Measurements from ENCODE around the gene RARRES1.

Gene RARRES1

GRCh38 chr3:158777161-158777873 lies 45.1 kb upstream of the RARRES1 start:
- Histone ChIP-seq H3K4me1 (ENCODE audit: control insufficient read depth in 1 of 2, insufficient read depth in 2 of 2, low read length in 2 of 2) (no peaks in the 10 kb centered on the region), H3K18ac (ENCODE audit: low read length) (no peak overlapping the region), H3K14ac (ENCODE audit: low read length) (no peak overlapping the region), H2BK120ac (ENCODE audit: insufficient read depth, low read length, poor library complexity) (no peak overlapping the region), H2BK12ac (ENCODE audit: low read length) (no peak overlapping the region), H3K4ac (ENCODE audit: low read depth, low read length) (no peak overlapping the region), H3K36me3 (ENCODE audit: control insufficient read depth in 1 of 2, insufficient read depth in 2 of 2, low read length in 2 of 2) (no peaks in the 10 kb centered on the region), H4K91ac (ENCODE audit: low read depth, low read length) (no peak overlapping the region), H3K9ac (ENCODE audit: low read length) (no peak overlapping the region), H3K27ac (ENCODE audit: low read depth, low read length) (no peak overlapping the region), H3K27me3 (ENCODE audit: insufficient read depth, low read length) (no peaks in the 10 kb centered on the region), H3K4me2 (ENCODE audit: low read length) (no peak overlapping the region), H3K23ac (ENCODE audit: low read length) (no peak overlapping the region), H4K8ac (ENCODE audit: low read depth, low read length) (no peak overlapping the region), H4K12ac (ENCODE audit: low read depth, low read length) (no peak overlapping the region), H3K9me3 (ENCODE audit: insufficient read depth, low read depth, low read length) (no peaks in the 10 kb centered on the region), H3K4me3 (ENCODE audit: low read depth, low read length) (no peak overlapping the region), H2BK5ac (ENCODE audit: low read depth, low read length, poor library complexity) (no peak overlapping the region), H2AK5ac (ENCODE audit: low read length) (no peak overlapping the region), H3K79me2 (ENCODE audit: control insufficient read depth, insufficient read depth, low read length, poor library complexity) (no peaks in the 10 kb centered on the region), H2AFZ (ENCODE audit: insufficient read depth, low read length, poor library complexity) (no peak overlapping the region), H3K79me1 (ENCODE audit: low read length) (no peaks in the 10 kb centered on the region)
- DNase-seq: no peak
- no CpG with 5 or more reads among the region's 3 CpGs for WGBS (ENCODE audit: extremely low coverage, insufficient coverage, insufficient read length)

GRCh38 chr3:158776531-158776930 lies 44.3 kb upstream of the RARRES1 start:
- Histone ChIP-seq H2BK12ac (ENCODE audit: low read length) (no peak overlapping the region), H3K23ac (ENCODE audit: low read length) (no peak overlapping the region), H4K8ac (ENCODE audit: low read depth, low read length) (no peak overlapping the region), H2BK120ac (ENCODE audit: insufficient read depth, low read length, poor library complexity) (no peak overlapping the region), H3K79me1 (ENCODE audit: low read length) (peaks cover 2% of the 10 kb centered on the region), H3K27ac (ENCODE audit: low read depth, low read length) (no peak overlapping the region), H3K27me3 (ENCODE audit: insufficient read depth, low read length) (no peaks in the 10 kb centered on the region), H2AK5ac (ENCODE audit: low read length) (no peak overlapping the region), H3K36me3 (ENCODE audit: control insufficient read depth in 1 of 2, insufficient read depth in 2 of 2, low read length in 2 of 2) (no peaks in the 10 kb centered on the region), H3K4ac (ENCODE audit: low read depth, low read length) (no peak overlapping the region), H3K4me1 (ENCODE audit: control insufficient read depth in 1 of 2, insufficient read depth in 2 of 2, low read length in 2 of 2) (no peaks in the 10 kb centered on the region), H3K4me2 (ENCODE audit: low read length) (no peak overlapping the region), H4K91ac (ENCODE audit: low read depth, low read length) (no peak overlapping the region), H3K14ac (ENCODE audit: low read length) (no peak overlapping the region), H3K9me3 (ENCODE audit: insufficient read depth, low read depth, low read length) (no peaks in the 10 kb centered on the region), H3K9ac (ENCODE audit: low read length) (no peak overlapping the region), H2AFZ (ENCODE audit: insufficient read depth, low read length, poor library complexity) (no peak overlapping the region), H3K18ac (ENCODE audit: low read length) (no peak overlapping the region), H3K79me2 (ENCODE audit: control insufficient read depth, insufficient read depth, low read length, poor library complexity) (no peaks in the 10 kb centered on the region), H2BK5ac (ENCODE audit: low read depth, low read length, poor library complexity) (no peak overlapping the region), H4K12ac (ENCODE audit: low read depth, low read length) (no peak overlapping the region), H3K4me3 (ENCODE audit: low read depth, low read length) (no peak overlapping the region)
- WGBS (ENCODE audit: extremely low coverage, insufficient coverage, insufficient read length): no CpG with 5 or more reads among the region's 7 CpGs
- no peak for DNase-seq

- Histone ChIP-seq H2BK120ac (ENCODE audit: insufficient read depth, low read length, poor library complexity) (no peak overlapping the region), H3K4ac (ENCODE audit: low read depth, low read length) (no peak overlapping the region), H3K27ac (ENCODE audit: low read depth, low read length) (no peak overlapping the region), H2BK12ac (ENCODE audit: low read length) (no peak overlapping the region), H3K14ac (ENCODE audit: low read length) (no peak overlapping the region), H3K36me3 (ENCODE audit: control insufficient read depth in 1 of 2, insufficient read depth in 2 of 2, low read length in 2 of 2) (no peaks in the 10 kb centered on the region), H3K4me3 (ENCODE audit: low read depth, low read length) (no peak overlapping the region), H4K91ac (ENCODE audit: low read depth, low read length) (no peak overlapping the region), H3K27me3 (ENCODE audit: insufficient read depth, low read length) (no peaks in the 10 kb centered on the region), H3K79me1 (ENCODE audit: low read length) (peaks cover 3% of the 10 kb centered on the region), H3K9ac (ENCODE audit: low read length) (no peak overlapping the region), H3K23ac (ENCODE audit: low read length) (no peak overlapping the region), H2BK5ac (ENCODE audit: low read depth, low read length, poor library complexity) (no peak overlapping the region), H2AFZ (ENCODE audit: insufficient read depth, low read length, poor library complexity) (no peak overlapping the region), H4K8ac (ENCODE audit: low read depth, low read length) (no peak overlapping the region), H3K4me1 (ENCODE audit: control insufficient read depth in 1 of 2, insufficient read depth in 2 of 2, low read length in 2 of 2) (no peaks in the 10 kb centered on the region), H3K4me2 (ENCODE audit: low read length) (no peak overlapping the region), H4K12ac (ENCODE audit: low read depth, low read length) (no peak overlapping the region), H2AK5ac (ENCODE audit: low read length) (no peak overlapping the region), H3K18ac (ENCODE audit: low read length) (no peak overlapping the region), H3K79me2 (ENCODE audit: control insufficient read depth, insufficient read depth, low read length, poor library complexity) (no peaks in the 10 kb centered on the region), H3K9me3 (ENCODE audit: insufficient read depth, low read depth, low read length) (no peaks in the 10 kb centered on the region)
- no CpG with 5 or more reads among the region's 3 CpGs for WGBS (ENCODE audit: extremely low coverage, insufficient coverage, insufficient read length)
- no peak for DNase-seq
Observed at GRCh38 chr3:158775426-158776410, 43.5 kb upstream of the RARRES1 start.

- no peak overlapping the region for H4K91ac ChIP-seq (ENCODE audit: low read depth, low read length)
- H2AFZ ChIP-seq (ENCODE audit: insufficient read depth, low read length, poor library complexity): no peak overlapping the region
- WGBS (ENCODE audit: extremely low coverage, insufficient coverage, insufficient read length): no CpG with 5 or more reads among the region's 2 CpGs
- no peak overlapping the region for H3K9ac ChIP-seq (ENCODE audit: low read length)
- H3K14ac ChIP-seq (ENCODE audit: low read length): no peak overlapping the region
- H3K27ac ChIP-seq (ENCODE audit: low read depth, low read length): no peak overlapping the region
- peaks cover 3% of the 10 kb centered on the region for H3K79me1 ChIP-seq (ENCODE audit: low read length)
- no peak overlapping the region for H3K4me2 ChIP-seq (ENCODE audit: low read length)
- no peak overlapping the region for H2BK120ac ChIP-seq (ENCODE audit: insufficient read depth, low read length, poor library complexity)
- H3K27me3 ChIP-seq (ENCODE audit: insufficient read depth, low read length): no peaks in the 10 kb centered on the region
- no peak overlapping the region for H3K4ac ChIP-seq (ENCODE audit: low read depth, low read length)
- H2AK5ac ChIP-seq (ENCODE audit: low read length): no peak overlapping the region
- H3K4me3 ChIP-seq (ENCODE audit: low read depth, low read length): no peak overlapping the region
- H3K79me2 ChIP-seq (ENCODE audit: control insufficient read depth, insufficient read depth, low read length, poor library complexity): no peaks in the 10 kb centered on the region
- H3K23ac ChIP-seq (ENCODE audit: low read length): no peak overlapping the region
- DNase-seq: no peak
- H3K36me3 ChIP-seq (ENCODE audit: control insufficient read depth in 1 of 2, insufficient read depth in 2 of 2, low read length in 2 of 2): no peaks in the 10 kb centered on the region
- H4K8ac ChIP-seq (ENCODE audit: low read depth, low read length): no peak overlapping the region
- no peak overlapping the region for H4K12ac ChIP-seq (ENCODE audit: low read depth, low read length)
- no peak overlapping the region for H2BK5ac ChIP-seq (ENCODE audit: low read depth, low read length, poor library complexity)
- no peaks in the 10 kb centered on the region for H3K4me1 ChIP-seq (ENCODE audit: control insufficient read depth in 1 of 2, insufficient read depth in 2 of 2, low read length in 2 of 2)
- H2BK12ac ChIP-seq (ENCODE audit: low read length): no peak overlapping the region
- H3K9me3 ChIP-seq (ENCODE audit: insufficient read depth, low read depth, low read length): no peaks in the 10 kb centered on the region
- H3K18ac ChIP-seq (ENCODE audit: low read length): no peak overlapping the region
Observed at GRCh38 chr3:158774965-158775364, 42.7 kb upstream of the RARRES1 start.

Data from trophoblast cell (in vitro differentiated cells and primary cell).